Cerebellar cortex (tissue), 1 donor: ENCODE measurements around the gene PJVK.

ENCODE experiments used
- DNase-seq: peaks from one replicate; pipeline ENCODE4 v3.0.0-alpha.2; 2015; ENCODE audit warnings: low spot score

PJVK gene

GRCh38 chr2:178480227-178481181 lies 29.3 kb downstream of the PJVK start, which contains the start of gene PLEKHA3:
Gene PLEKHA3 (plus strand): TSS chr2:178480457. CDS start chr2:178480870, 413 bp downstream.
- peak; percentile 94 for DNase-seq

- DNase-seq: no peak
Measured at GRCh38 chr2:178482437-178482836, 31.3 kb downstream of the PJVK start.

- peak; percentile 28 for DNase-seq
Measured at GRCh38 chr2:178484245-178485041, 33.3 kb downstream of the PJVK start.

- DNase-seq: no peak
Measured at GRCh38 chr2:178485356-178485755, 34.2 kb downstream of the PJVK start.

- DNase-seq: no peak
Measured at GRCh38 chr2:178491612-178492011, 40.4 kb downstream of the PJVK start.

- DNase-seq: no peak
Measured at GRCh38 chr2:178496049-178496448, 44.9 kb downstream of the PJVK start.

- DNase-seq: no peak
Measured at GRCh38 chr2:178498137-178498536, 47.0 kb downstream of the PJVK start.

GRCh38 chr2:178499640-178500039 lies 48.5 kb downstream of the PJVK start:
- no peak for DNase-seq

- DNase-seq: no peak
Measured at GRCh38 chr2:178502751-178503150, 51.6 kb downstream of the PJVK start.

GRCh38 chr2:178506101-178506500 lies 54.9 kb downstream of the PJVK start:
- no peak for DNase-seq

- no peak for DNase-seq
Measured at GRCh38 chr2:178506524-178506923, 55.3 kb downstream of the PJVK start.

- DNase-seq: no peak
Measured at GRCh38 chr2:178506949-178507348, 55.8 kb downstream of the PJVK start.

- no peak for DNase-seq
Measured at GRCh38 chr2:178508646-178509045, 57.5 kb downstream of the PJVK start.

GRCh38 chr2:178510384-178510783 lies 59.2 kb downstream of the PJVK start:
- DNase-seq: no peak
